SK-N-SH treated with all-trans-retinoic acid at 6 μM for 48 hours (cell line): ENCODE measurements around the gene CENPO.

Experiments
- ATAC-seq: fragments of 200-7000 bp; cut with Tn5 transposase; 3 replicates; pipeline ENCODE4 v1.9.1; 2020; ENCODE audit warnings: mild to moderate bottlenecking, moderate library complexity
- ARNTL ChIP-seq: fragments of 450-650 bp; formaldehyde crosslinking; IDR thresholded peaks from 2 replicates; pipeline ENCODE4 v1.5.0; 2020; ENCODE audit warnings: low read depth, mild to moderate bottlenecking, moderate library complexity, borderline replicate concordance
- BACH2 ChIP-seq: fragments of 250-450 bp; sonication (Bioruptor Pico); IDR thresholded peaks from 2 replicates; pipeline ENCODE4 v1.9.0; 2021; ENCODE audit warnings: mild to moderate bottlenecking, borderline replicate concordance
- ESRRG ChIP-seq: fragments of 250-450 bp; sonication (Bioruptor Pico); IDR thresholded peaks from 2 replicates; pipeline ENCODE4 v1.6.1; 2021; ENCODE audit warnings: mild to moderate bottlenecking
- GLIS3 ChIP-seq: fragments of 250-450 bp; sonication (Bioruptor Pico); IDR thresholded peaks from 2 replicates; pipeline ENCODE4 v1.5.0; 2020; ENCODE audit warnings: mild to moderate bottlenecking, moderate library complexity
- ISL1 ChIP-seq: fragments of 250-450 bp; sonication (Bioruptor Pico); IDR thresholded peaks from 2 replicates; pipeline ENCODE4 v2.1.2; 2022; ENCODE audit warnings: mild to moderate bottlenecking, moderate library complexity
- OSR1 ChIP-seq: fragments of 250-450 bp; sonication (Bioruptor Pico); IDR thresholded peaks from 2 replicates; pipeline ENCODE4 v1.8.0; 2022; ENCODE audit warnings: moderate library complexity, mild to moderate bottlenecking, inconsistent platforms
- POU6F1 ChIP-seq: fragments of 250-450 bp; sonication (Bioruptor Pico); IDR thresholded peaks from 2 replicates; pipeline ENCODE4 v1.8.0; 2021; ENCODE audit warnings: low read depth, mild to moderate bottlenecking, moderate library complexity, borderline replicate concordance
- PPARA ChIP-seq: fragments of 250-450 bp; sonication (Bioruptor Pico); IDR thresholded peaks from 2 replicates; pipeline ENCODE4 v1.5.0; 2020; ENCODE audit warnings: mild to moderate bottlenecking, borderline replicate concordance
- RARB ChIP-seq: fragments of 250-450 bp; sonication (Bioruptor Pico); IDR thresholded peaks from 2 replicates; pipeline ENCODE4 v1.8.0; 2021; ENCODE audit warnings: mild to moderate bottlenecking, moderate library complexity
- SNAI2 ChIP-seq: fragments of 250-450 bp; sonication (Bioruptor Pico); IDR thresholded peaks from 2 replicates; pipeline ENCODE4 v1.5.0; 2020; ENCODE audit warnings: mild to moderate bottlenecking, moderate library complexity
- TCF4 ChIP-seq: fragments of 250-450 bp; sonication (Bioruptor Pico); IDR thresholded peaks from 2 replicates; pipeline ENCODE4 v1.8.0; 2021; ENCODE audit warnings: mild to moderate bottlenecking, moderate library complexity, borderline replicate concordance
- TOX ChIP-seq: fragments of 250-450 bp; sonication (Bioruptor Pico); IDR thresholded peaks from 2 replicates; pipeline ENCODE4 v1.8.0; 2021; ENCODE audit warnings: mild to moderate bottlenecking, moderate library complexity, borderline replicate concordance
- ZC3H10 ChIP-seq: fragments of 250-450 bp; sonication (Bioruptor Pico); IDR thresholded peaks from 2 replicates; pipeline ENCODE4 v1.5.1; 2021; ENCODE audit warnings: mild to moderate bottlenecking, moderate library complexity
- ZFP3 ChIP-seq: fragments of 250-450 bp; sonication (Bioruptor Pico); IDR thresholded peaks from 2 replicates; pipeline ENCODE4 v1.5.0; 2020; ENCODE audit warnings: mild to moderate bottlenecking, moderate library complexity
- ZFP30 ChIP-seq: fragments of 450-650 bp; formaldehyde crosslinking; IDR thresholded peaks from 2 replicates; pipeline ENCODE4 v1.5.0; 2022; ENCODE audit warnings: mild to moderate bottlenecking, moderate library complexity
- ZNF565 ChIP-seq: fragments of 450-650 bp; formaldehyde crosslinking; conservative IDR thresholded peaks from 2 replicates; pipeline ENCODE4 v1.5.0; 2020; ENCODE audit warnings: low read depth, mild to moderate bottlenecking, moderate library complexity
- ZNF70 ChIP-seq: fragments of 450-650 bp; formaldehyde crosslinking; IDR thresholded peaks from 2 replicates; pipeline ENCODE4 v1.5.0; 2020; ENCODE audit warnings: mild to moderate bottlenecking, moderate library complexity
- ZNF8 ChIP-seq: fragments of 450-650 bp; formaldehyde crosslinking; IDR thresholded peaks from 2 replicates; pipeline ENCODE4 v1.5.0; 2020; ENCODE audit warnings: mild to moderate bottlenecking, moderate library complexity
- TF ChIP-seq, protein P1 (sequence below): fragments of 250-450 bp; sonication (Bioruptor Pico); IDR thresholded peaks from 2 replicates; pipeline ENCODE4 v1.5.1; 2021; ENCODE audit warnings: mild to moderate bottlenecking, moderate library complexity
- TF ChIP-seq, protein P2 (sequence below): fragments of 250-450 bp; sonication (Bioruptor Pico); IDR thresholded peaks from 2 replicates; pipeline ENCODE4 v1.5.0; 2020; ENCODE audit warnings: mild to moderate bottlenecking, moderate library complexity
- TF ChIP-seq, protein P3 (sequence below): fragments of 250-450 bp; sonication (Bioruptor Pico); IDR thresholded peaks from 2 replicates; pipeline ENCODE4 v1.8.0; 2020; ENCODE audit warnings: mild to moderate bottlenecking, moderate library complexity, borderline replicate concordance

CENPO gene

DNA sequence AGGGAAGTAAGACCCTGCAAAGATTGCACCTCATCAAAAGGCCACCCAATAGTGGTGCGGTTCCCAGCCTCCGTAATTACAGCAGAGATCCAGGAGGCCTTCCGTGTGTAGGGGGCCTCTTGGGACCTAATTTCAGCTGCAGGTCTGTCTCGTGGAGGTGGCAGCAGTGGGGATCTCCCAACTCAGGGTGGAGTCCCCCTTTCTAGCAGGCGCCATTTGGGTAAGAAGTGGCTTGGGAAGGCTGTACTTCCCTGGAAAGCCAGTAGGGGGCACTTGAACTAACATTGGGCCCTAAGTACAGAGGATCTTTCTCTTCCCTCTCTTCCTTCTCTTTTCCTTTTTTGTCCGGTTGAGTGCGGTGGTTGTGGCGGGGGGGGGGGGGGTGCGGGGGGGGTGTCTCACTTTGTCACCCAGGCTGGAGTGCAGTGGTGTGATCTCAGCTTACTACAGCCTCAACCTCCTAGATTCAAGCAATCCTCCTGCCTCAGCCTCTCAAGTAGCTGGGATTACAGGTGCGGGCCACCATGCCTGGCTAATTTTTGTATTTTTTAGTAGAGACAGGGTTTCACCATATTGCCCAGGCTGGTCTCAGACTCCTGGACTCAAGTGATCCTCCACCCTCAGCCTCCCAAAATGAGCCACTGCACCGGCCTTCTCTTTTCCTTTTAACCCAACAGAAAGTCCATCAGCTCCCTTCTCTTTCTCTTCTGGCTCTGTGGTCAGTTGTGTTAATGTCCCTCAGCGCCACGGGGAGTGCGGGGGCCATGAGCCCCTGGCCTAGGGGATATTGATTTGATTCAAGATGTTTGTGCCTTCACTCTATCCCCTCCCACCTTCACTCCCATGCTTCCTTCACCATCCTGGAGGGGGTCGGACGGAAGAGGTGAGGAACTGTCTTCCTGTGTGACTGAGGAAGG, 32.0 kb downstream of the CENPO start:
- TF ChIP-seq, protein P1, sequence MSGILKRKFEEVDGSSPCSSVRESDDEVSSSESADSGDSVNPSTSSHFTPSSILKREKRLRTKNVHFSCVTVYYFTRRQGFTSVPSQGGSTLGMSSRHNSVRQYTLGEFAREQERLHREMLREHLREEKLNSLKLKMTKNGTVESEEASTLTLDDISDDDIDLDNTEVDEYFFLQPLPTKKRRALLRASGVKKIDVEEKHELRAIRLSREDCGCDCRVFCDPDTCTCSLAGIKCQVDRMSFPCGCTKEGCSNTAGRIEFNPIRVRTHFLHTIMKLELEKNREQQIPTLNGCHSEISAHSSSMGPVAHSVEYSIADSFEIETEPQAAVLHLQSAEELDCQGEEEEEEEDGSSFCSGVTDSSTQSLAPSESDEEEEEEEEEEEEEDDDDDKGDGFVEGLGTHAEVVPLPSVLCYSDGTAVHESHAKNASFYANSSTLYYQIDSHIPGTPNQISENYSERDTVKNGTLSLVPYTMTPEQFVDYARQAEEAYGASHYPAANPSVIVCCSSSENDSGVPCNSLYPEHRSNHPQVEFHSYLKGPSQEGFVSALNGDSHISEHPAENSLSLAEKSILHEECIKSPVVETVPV: no peak
- TF ChIP-seq PPARA (CRISPR knock-in tag): no peak
- no peak for TF ChIP-seq TCF4 (CRISPR knock-in tag)
- TF ChIP-seq RARB (CRISPR knock-in tag): no peak
- no peak for TF ChIP-seq ZC3H10 (CRISPR knock-in tag)
- no peak for TF ChIP-seq SNAI2 (CRISPR knock-in tag)
- TF ChIP-seq, protein P2, sequence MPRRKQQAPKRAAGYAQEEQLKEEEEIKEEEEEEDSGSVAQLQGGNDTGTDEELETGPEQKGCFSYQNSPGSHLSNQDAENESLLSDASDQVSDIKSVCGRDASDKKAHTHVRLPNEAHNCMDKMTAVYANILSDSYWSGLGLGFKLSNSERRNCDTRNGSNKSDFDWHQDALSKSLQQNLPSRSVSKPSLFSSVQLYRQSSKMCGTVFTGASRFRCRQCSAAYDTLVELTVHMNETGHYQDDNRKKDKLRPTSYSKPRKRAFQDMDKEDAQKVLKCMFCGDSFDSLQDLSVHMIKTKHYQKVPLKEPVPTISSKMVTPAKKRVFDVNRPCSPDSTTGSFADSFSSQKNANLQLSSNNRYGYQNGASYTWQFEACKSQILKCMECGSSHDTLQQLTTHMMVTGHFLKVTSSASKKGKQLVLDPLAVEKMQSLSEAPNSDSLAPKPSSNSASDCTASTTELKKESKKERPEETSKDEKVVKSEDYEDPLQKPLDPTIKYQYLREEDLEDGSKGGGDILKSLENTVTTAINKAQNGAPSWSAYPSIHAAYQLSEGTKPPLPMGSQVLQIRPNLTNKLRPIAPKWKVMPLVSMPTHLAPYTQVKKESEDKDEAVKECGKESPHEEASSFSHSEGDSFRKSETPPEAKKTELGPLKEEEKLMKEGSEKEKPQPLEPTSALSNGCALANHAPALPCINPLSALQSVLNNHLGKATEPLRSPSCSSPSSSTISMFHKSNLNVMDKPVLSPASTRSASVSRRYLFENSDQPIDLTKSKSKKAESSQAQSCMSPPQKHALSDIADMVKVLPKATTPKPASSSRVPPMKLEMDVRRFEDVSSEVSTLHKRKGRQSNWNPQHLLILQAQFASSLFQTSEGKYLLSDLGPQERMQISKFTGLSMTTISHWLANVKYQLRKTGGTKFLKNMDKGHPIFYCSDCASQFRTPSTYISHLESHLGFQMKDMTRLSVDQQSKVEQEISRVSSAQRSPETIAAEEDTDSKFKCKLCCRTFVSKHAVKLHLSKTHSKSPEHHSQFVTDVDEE (CRISPR knock-in tag): no peak
- TF ChIP-seq ARNTL (CRISPR knock-in tag): no peak
- TF ChIP-seq POU6F1 (CRISPR knock-in tag): no peak
- no peak for TF ChIP-seq ZNF565 (CRISPR knock-in tag)
- TF ChIP-seq TOX: no peak
- no peak for TF ChIP-seq BACH2 (CRISPR knock-in tag)
- no peak for TF ChIP-seq ZFP30 (CRISPR knock-in tag)
- no peak for TF ChIP-seq ESRRG (CRISPR knock-in tag)
- no peak for TF ChIP-seq ZFP3 (CRISPR knock-in tag)
- no peak for TF ChIP-seq ISL1 (CRISPR knock-in tag)
- TF ChIP-seq GLIS3 (CRISPR knock-in tag): no peak
- TF ChIP-seq, protein P3, sequence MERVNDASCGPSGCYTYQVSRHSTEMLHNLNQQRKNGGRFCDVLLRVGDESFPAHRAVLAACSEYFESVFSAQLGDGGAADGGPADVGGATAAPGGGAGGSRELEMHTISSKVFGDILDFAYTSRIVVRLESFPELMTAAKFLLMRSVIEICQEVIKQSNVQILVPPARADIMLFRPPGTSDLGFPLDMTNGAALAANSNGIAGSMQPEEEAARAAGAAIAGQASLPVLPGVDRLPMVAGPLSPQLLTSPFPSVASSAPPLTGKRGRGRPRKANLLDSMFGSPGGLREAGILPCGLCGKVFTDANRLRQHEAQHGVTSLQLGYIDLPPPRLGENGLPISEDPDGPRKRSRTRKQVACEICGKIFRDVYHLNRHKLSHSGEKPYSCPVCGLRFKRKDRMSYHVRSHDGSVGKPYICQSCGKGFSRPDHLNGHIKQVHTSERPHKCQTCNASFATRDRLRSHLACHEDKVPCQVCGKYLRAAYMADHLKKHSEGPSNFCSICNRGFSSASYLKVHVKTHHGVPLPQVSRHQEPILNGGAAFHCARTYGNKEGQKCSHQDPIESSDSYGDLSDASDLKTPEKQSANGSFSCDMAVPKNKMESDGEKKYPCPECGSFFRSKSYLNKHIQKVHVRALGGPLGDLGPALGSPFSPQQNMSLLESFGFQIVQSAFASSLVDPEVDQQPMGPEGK (CRISPR knock-in tag): no peak
- ATAC-seq: no peak

DNA sequence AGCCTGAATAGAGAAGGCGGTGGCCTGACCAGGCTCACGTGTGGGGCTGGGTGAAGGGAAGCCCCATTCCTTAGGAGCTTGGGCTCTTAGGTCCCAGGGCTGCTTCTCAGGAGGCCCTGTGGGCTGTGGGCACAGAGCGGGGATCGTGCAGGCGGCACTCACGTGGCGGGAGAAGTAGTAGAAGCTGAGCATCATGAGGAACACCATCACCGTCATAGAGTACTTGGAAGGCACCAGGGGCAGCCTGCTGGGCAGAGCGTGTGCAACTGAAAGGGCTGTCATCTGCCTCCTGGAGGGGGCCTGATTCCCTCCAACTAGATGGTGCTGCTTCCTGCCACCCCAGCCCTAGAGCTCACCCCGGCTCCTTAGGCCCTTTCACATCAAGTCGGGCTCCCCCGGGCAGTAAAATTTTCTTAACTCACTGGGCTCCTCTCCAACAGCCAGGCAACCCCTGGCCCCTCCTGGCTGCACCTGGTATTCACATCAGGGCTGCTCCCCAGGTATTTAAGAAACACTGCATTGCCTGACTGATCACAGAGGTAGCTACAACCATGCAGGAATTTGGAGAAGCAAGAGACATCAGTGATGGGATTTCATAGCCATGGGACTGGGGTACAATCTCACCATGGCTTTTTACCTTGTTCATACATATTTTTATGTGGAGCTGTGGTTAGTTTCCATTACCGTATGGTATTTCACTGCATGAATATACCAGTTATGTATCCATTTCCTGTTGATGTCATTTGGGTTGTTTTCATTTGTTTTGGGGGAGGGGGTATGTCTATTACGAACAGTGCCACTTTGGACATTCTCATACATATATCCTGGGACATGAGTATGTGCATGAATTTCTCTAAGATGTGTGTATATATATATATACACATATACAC, 32.9 kb downstream of the CENPO start:
- ATAC-seq: no peak

More for the DNA sequence above, 32.9 kb downstream of the CENPO start:
- no peak for TF ChIP-seq ZNF8 (CRISPR knock-in tag)
- no peak for TF ChIP-seq OSR1 (CRISPR knock-in tag)
- TF ChIP-seq PPARA (CRISPR knock-in tag): no peak
- TF ChIP-seq, protein P1: no peak
- TF ChIP-seq ZFP3 (CRISPR knock-in tag): no peak
- no peak for TF ChIP-seq ZNF70 (CRISPR knock-in tag)
